ENCODE data around the gene SORBS2. TPM values are rescaled to one million over a fixed set of nuclear protein-coding genes. Genes with fewer than 3 reads are reported as not detected.

The SORBS2 gene
- polyA plus RNA-seq, 2 donors = 22.7 to 33.4 TPM

DNA sequence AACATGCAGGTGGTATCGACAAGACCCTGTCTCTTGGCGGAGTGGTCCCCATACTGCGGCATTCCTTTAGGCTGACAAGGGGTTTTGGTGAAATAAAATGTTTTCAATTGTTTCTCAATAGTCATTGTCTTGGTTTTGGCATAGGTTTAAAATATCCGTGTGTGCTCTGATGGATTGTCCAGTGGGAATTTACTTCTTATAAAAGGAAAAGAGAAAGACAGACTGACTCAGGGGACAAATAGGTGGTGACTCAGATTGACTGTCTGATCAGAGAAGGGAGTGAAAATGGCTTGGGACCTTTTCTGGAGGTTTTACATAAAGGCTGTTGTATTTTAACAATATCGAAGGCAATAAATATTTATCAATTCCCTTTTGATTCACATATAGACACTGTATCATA lies 129.8 kb downstream of the SORBS2 start:
- no peaks in the 10 kb centered on the region for H3K36me3 ChIP-seq (ENCODE audit: control insufficient read depth in 2 of 2, insufficient read depth in 2 of 2, low read length in 1 of 2)
- H3K27ac ChIP-seq (ENCODE audit: low read depth in 2 of 2, low read length in 1 of 2) = no peak overlapping the region
- no peak overlapping the region for H3K4me3 ChIP-seq (ENCODE audit: low read depth in 1 of 2, low read length in 2 of 2)
- WGBS, 2 donors = 83 to 88% methylated on average over 5 of the region's 5 CpGs
- H3K27me3 ChIP-seq (ENCODE audit: control insufficient read depth in 1 of 2, insufficient read depth in 2 of 2, low read length in 2 of 2) = no peaks in the 10 kb centered on the region
- no peaks in the 10 kb centered on the region for H3K9me3 ChIP-seq (ENCODE audit: control insufficient read depth in 2 of 2, insufficient read depth in 1 of 2, low read depth in 1 of 2, low read length in 1 of 2)
- no peaks in the 10 kb centered on the region for H3K4me1 ChIP-seq (ENCODE audit: control insufficient read depth in 2 of 2, insufficient read depth in 2 of 2, low read length in 1 of 2)

DNA sequence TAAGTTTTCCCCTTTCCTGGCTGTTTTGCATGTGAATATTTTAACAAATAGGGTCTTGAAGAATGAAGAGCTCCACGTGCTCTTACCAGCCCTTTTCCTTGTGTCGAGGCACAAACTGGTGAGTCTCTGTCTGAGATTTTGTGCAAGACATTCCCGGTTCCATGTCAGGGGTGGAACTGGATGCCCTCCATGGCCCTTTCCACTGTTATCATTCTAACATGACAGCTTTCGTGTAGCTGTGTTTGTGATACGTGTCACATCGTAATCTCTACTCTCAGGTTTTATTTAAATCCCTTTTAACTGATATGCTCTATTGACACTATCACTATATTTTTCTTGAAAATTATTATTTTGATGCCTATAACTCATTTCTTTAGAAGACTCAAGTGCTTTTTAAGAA lies 130.4 kb downstream of the SORBS2 start:
- no peaks in the 10 kb centered on the region for H3K4me1 ChIP-seq (ENCODE audit: control insufficient read depth in 2 of 2, insufficient read depth in 2 of 2, low read length in 1 of 2)
- no peaks in the 10 kb centered on the region for H3K9me3 ChIP-seq (ENCODE audit: control insufficient read depth in 2 of 2, insufficient read depth in 1 of 2, low read depth in 1 of 2, low read length in 1 of 2)
- no peaks in the 10 kb centered on the region for H3K36me3 ChIP-seq (ENCODE audit: control insufficient read depth in 2 of 2, insufficient read depth in 2 of 2, low read length in 1 of 2)
- H3K27me3 ChIP-seq (ENCODE audit: control insufficient read depth in 1 of 2, insufficient read depth in 2 of 2, low read length in 2 of 2) = no peaks in the 10 kb centered on the region
- no peak overlapping the region for H3K27ac ChIP-seq (ENCODE audit: low read depth in 2 of 2, low read length in 1 of 2)
- WGBS, 2 donors = 84 to 92% methylated on average over 6 of the region's 6 CpGs
- no peak overlapping the region for H3K4me3 ChIP-seq (ENCODE audit: low read depth in 1 of 2, low read length in 2 of 2)

DNA sequence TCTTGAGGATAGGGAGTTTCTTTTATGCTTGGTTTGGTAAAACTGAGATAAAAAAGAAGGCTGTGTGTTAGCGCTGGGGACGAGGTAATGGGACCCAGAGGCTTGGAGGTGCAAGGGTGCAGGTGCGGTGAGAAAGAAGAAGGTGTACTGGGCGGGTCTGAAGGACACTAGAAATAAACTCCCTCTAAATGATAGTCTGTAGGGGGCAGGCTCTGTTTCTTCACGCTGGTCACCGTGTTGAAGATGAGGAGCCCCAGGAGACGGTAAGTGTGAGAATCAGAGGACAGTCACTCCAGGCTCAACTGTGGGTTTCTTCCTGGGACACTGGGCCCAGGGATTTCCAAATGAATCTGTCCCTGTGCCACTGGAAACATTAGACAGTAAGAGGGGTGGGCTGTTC lies 131.4 kb downstream of the SORBS2 start:
- 86 to 89% methylated on average over 7 of the region's 7 CpGs for WGBS, 2 donors

DNA sequence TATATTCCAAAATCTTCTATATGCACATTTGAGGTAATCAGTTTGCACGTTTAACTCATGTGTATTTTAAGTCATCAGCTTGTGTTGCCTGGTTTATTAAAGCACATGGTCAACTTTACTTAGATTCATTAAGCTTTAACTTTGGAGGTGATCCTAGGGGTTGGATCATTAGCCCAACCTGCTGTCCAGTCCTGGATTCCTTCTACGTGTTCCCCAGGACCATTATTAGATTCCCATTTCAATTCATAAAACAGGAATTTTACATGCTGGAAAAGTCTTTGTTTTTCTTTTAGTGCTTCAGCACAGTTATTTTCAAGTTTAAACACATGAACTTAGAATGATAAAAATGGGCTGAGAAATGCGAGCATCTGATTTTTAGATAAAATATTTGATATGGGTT lies 132.5 kb downstream of the SORBS2 start:
- H3K27ac ChIP-seq (ENCODE audit: low read depth in 2 of 2, low read length in 1 of 2) = no peak overlapping the region
- 76 to 85% methylated on average over 3 of the region's 3 CpGs for WGBS, 2 donors

More for the DNA sequence above, 131.4 kb downstream of the SORBS2 start:
- Histone ChIP-seq H3K4me1 (ENCODE audit: control insufficient read depth in 2 of 2, insufficient read depth in 2 of 2, low read length in 1 of 2) (no peaks in the 10 kb centered on the region), H3K9me3 (ENCODE audit: control insufficient read depth in 2 of 2, insufficient read depth in 1 of 2, low read depth in 1 of 2, low read length in 1 of 2) (no peaks in the 10 kb centered on the region), H3K27me3 (ENCODE audit: control insufficient read depth in 1 of 2, insufficient read depth in 2 of 2, low read length in 2 of 2) (no peaks in the 10 kb centered on the region), H3K27ac (ENCODE audit: low read depth in 2 of 2, low read length in 1 of 2) (no peak overlapping the region), H3K36me3 (ENCODE audit: control insufficient read depth in 2 of 2, insufficient read depth in 2 of 2, low read length in 1 of 2) (no peaks in the 10 kb centered on the region), H3K4me3 (ENCODE audit: low read depth in 1 of 2, low read length in 2 of 2) (no peak overlapping the region)

DNA sequence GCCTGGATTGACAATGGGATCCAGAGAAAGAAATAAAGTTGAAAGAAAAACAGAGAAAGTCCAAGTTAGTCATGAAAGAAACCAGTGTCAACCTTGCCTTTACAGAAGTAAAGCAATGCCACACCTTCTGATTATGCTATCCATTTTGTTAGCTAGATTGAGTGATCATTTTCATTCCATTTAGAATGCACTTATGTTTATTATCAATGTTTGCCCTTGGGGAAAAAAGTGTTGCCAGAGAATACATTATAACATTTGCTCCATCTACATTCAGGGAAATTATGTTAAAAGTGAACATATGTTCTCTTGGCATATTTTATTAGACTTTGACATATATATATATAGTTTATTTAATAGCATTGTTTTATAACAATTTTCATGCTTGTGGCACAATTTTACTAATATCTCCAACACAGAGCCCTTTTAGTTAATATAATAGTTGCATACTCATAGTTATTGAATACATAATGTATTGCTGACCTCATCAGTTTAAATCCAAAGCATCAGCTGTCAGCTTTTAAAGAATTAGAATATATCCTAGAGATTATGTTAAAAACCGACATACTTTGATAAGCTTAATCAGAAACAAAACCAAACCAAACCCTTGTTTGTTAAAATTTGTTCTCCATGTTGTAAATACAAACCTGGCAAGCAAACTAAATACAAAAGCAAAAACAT lies 134.2 kb downstream of the SORBS2 start:
- no peaks in the 10 kb centered on the region for H3K36me3 ChIP-seq (ENCODE audit: control insufficient read depth in 2 of 2, insufficient read depth in 2 of 2, low read length in 1 of 2)
- no peaks in the 10 kb centered on the region for H3K27me3 ChIP-seq (ENCODE audit: control insufficient read depth in 1 of 2, insufficient read depth in 2 of 2, low read length in 2 of 2)
- H3K4me3 ChIP-seq (ENCODE audit: low read depth in 1 of 2, low read length in 2 of 2) = no peak overlapping the region
- WGBS, 2 donors = 77 to 85% methylated on average over 1 of the region's 1 CpG
- H3K9me3 ChIP-seq (ENCODE audit: control insufficient read depth in 2 of 2, insufficient read depth in 1 of 2, low read depth in 1 of 2, low read length in 1 of 2) = no peaks in the 10 kb centered on the region
- H3K4me1 ChIP-seq (ENCODE audit: control insufficient read depth in 2 of 2, insufficient read depth in 2 of 2, low read length in 1 of 2) = no peaks in the 10 kb centered on the region
- H3K27ac ChIP-seq (ENCODE audit: low read depth in 2 of 2, low read length in 1 of 2) = no peak overlapping the region

More for the DNA sequence above, 132.5 kb downstream of the SORBS2 start:
- Histone ChIP-seq H3K4me1 (ENCODE audit: control insufficient read depth in 2 of 2, insufficient read depth in 2 of 2, low read length in 1 of 2) (no peaks in the 10 kb centered on the region), H3K4me3 (ENCODE audit: low read depth in 1 of 2, low read length in 2 of 2) (no peak overlapping the region), H3K9me3 (ENCODE audit: control insufficient read depth in 2 of 2, insufficient read depth in 1 of 2, low read depth in 1 of 2, low read length in 1 of 2) (no peaks in the 10 kb centered on the region), H3K27me3 (ENCODE audit: control insufficient read depth in 1 of 2, insufficient read depth in 2 of 2, low read length in 2 of 2) (no peaks in the 10 kb centered on the region), H3K36me3 (ENCODE audit: control insufficient read depth in 2 of 2, insufficient read depth in 2 of 2, low read length in 1 of 2) (no peaks in the 10 kb centered on the region)

DNA sequence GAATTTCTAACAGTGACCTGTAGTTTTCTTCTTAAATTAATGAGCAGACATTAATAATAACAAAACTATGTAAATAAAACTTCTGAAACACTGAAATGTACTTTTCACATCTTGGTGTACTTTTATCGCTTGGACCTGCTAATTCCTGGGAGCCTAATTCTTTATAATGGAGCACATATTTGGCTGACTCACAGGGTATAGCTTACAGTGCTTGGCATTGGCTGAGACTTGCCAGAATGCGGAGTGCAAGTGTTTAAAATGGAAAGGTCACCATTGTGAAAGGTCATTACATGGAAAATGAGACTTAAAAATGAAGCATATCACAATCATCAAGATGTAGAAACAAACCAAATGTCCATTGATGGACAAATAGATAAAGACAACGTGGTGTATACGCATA lies 139.4 kb downstream of the SORBS2 start:
- Histone ChIP-seq H3K27ac (ENCODE audit: low read depth in 2 of 2, low read length in 1 of 2) (no peak overlapping the region), H3K4me3 (ENCODE audit: low read depth in 1 of 2, low read length in 2 of 2) (no peak overlapping the region), H3K36me3 (ENCODE audit: control insufficient read depth in 2 of 2, insufficient read depth in 2 of 2, low read length in 1 of 2) (peaks cover 0 to 3% of the 10 kb centered on the region in 2 donors), H3K27me3 (ENCODE audit: control insufficient read depth in 1 of 2, insufficient read depth in 2 of 2, low read length in 2 of 2) (no peaks in the 10 kb centered on the region), H3K4me1 (ENCODE audit: control insufficient read depth in 2 of 2, insufficient read depth in 2 of 2, low read length in 1 of 2) (no peaks in the 10 kb centered on the region), H3K9me3 (ENCODE audit: control insufficient read depth in 2 of 2, insufficient read depth in 1 of 2, low read depth in 1 of 2, low read length in 1 of 2) (no peaks in the 10 kb centered on the region)
- WGBS, 2 donors = 52 to 58% methylated on average over 4 of the region's 4 CpGs

DNA sequence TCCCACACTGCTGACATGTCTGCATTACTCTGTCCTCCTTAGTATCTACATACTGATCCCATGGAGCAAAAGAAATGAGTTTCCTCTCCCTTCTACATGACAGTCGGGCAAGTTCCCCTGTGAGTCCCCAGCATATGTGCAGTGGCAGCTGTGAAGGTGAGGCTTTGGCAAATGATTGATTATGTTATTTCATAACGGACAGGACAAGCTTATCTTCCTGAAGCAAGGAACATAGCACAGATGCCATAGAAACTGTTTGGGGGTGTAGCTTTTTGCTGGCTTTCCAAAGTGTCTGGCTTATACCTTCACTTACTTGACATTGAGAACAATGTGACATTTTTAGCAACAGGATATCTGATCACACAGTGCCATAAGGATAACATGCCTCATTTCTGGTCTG lies 139.8 kb downstream of the SORBS2 start:
- WGBS, 2 donors = 33 to 54% methylated on average over 2 of the region's 2 CpGs
- peaks cover 0 to 3% of the 10 kb centered on the region in 2 donors for H3K36me3 ChIP-seq (ENCODE audit: control insufficient read depth in 2 of 2, insufficient read depth in 2 of 2, low read length in 1 of 2)
- no peak overlapping the region for H3K4me3 ChIP-seq (ENCODE audit: low read depth in 1 of 2, low read length in 2 of 2)
- H3K4me1 ChIP-seq (ENCODE audit: control insufficient read depth in 2 of 2, insufficient read depth in 2 of 2, low read length in 1 of 2) = no peaks in the 10 kb centered on the region
- no peak overlapping the region for H3K27ac ChIP-seq (ENCODE audit: low read depth in 2 of 2, low read length in 1 of 2)
- no peaks in the 10 kb centered on the region for H3K27me3 ChIP-seq (ENCODE audit: control insufficient read depth in 1 of 2, insufficient read depth in 2 of 2, low read length in 2 of 2)
- H3K9me3 ChIP-seq (ENCODE audit: control insufficient read depth in 2 of 2, insufficient read depth in 1 of 2, low read depth in 1 of 2, low read length in 1 of 2) = no peaks in the 10 kb centered on the region

DNA sequence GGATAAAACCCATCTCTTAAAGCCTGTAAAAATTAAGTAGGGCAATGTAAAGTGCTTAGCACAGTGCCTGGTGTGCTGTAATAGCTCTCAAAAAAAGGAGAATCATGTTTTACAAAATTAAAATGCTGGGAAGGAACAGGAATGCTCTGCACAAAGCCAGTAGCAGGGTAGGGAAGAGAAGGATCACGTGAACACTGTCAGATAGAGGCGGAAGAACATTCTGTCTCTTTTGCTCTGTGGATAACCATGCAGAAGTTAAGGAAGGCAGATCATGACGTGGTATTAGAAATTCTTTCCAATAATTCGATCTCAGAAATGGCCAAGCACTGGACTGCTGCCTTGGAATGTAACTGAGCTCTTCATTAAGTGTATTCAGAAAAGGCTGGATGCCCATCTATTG lies 140.5 kb downstream of the SORBS2 start:
- H3K27me3 ChIP-seq (ENCODE audit: control insufficient read depth in 1 of 2, insufficient read depth in 2 of 2, low read length in 2 of 2) = no peaks in the 10 kb centered on the region
- no peak overlapping the region for H3K27ac ChIP-seq (ENCODE audit: low read depth in 2 of 2, low read length in 1 of 2)
- 81 to 83% methylated on average over 4 of the region's 4 CpGs for WGBS, 2 donors
- peaks cover 0 to 3% of the 10 kb centered on the region in 2 donors for H3K36me3 ChIP-seq (ENCODE audit: control insufficient read depth in 2 of 2, insufficient read depth in 2 of 2, low read length in 1 of 2)
- H3K4me3 ChIP-seq (ENCODE audit: low read depth in 1 of 2, low read length in 2 of 2) = no peak overlapping the region
- H3K9me3 ChIP-seq (ENCODE audit: control insufficient read depth in 2 of 2, insufficient read depth in 1 of 2, low read depth in 1 of 2, low read length in 1 of 2) = no peaks in the 10 kb centered on the region
- H3K4me1 ChIP-seq (ENCODE audit: control insufficient read depth in 2 of 2, insufficient read depth in 2 of 2, low read length in 1 of 2) = no peaks in the 10 kb centered on the region

DNA sequence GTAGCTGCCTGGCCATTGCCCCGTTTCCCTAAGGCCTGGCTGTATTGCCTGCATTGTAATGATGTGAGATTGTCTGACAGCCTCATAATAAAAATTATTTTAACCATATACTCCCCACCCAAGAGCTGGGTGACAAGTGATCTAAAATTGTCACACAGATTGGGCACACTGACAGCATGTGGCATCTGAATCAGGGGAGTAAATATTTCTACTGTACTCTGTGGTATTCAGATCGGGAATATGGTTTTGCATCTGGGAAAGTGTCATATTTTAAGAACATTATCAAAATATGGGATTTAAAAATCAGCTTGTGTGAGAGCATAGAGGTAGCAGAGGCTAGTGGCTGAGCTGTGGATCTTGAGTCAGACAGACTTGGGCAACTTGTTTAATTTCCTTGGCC lies 140.9 kb downstream of the SORBS2 start:
- no peaks in the 10 kb centered on the region for H3K9me3 ChIP-seq (ENCODE audit: control insufficient read depth in 2 of 2, insufficient read depth in 1 of 2, low read depth in 1 of 2, low read length in 1 of 2)
- no peaks in the 10 kb centered on the region for H3K27me3 ChIP-seq (ENCODE audit: control insufficient read depth in 1 of 2, insufficient read depth in 2 of 2, low read length in 2 of 2)
- no peak overlapping the region for H3K4me3 ChIP-seq (ENCODE audit: low read depth in 1 of 2, low read length in 2 of 2)
- no peaks in the 10 kb centered on the region for H3K4me1 ChIP-seq (ENCODE audit: control insufficient read depth in 2 of 2, insufficient read depth in 2 of 2, low read length in 1 of 2)
- no peak overlapping the region for H3K27ac ChIP-seq (ENCODE audit: low read depth in 2 of 2, low read length in 1 of 2)
- 78 to 87% methylated on average over 2 of the region's 2 CpGs for WGBS, 2 donors
- peaks cover 0 to 3% of the 10 kb centered on the region in 2 donors for H3K36me3 ChIP-seq (ENCODE audit: control insufficient read depth in 2 of 2, insufficient read depth in 2 of 2, low read length in 1 of 2)

DNA sequence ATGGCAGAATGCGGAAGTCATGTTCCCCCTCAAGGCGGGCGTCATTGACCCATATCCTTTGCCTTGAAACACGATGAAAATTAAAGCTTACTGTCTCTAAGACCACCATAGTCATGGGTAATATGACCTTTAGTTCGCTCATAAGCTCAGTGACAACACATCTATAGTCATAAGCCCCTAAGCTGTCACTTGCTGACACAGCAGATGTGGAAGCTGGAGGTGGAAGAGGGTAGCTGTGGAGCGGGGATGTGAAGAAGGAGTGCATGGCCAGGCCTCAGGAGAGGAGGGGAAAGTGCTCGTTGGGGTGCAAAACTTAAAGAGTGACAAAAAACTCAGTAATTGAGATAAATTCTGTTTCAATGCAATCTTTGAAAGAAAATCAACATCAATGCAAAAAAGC lies 142.7 kb downstream of the SORBS2 start:
- 78 to 88% methylated on average over 7 of the region's 7 CpGs for WGBS, 2 donors
- Histone ChIP-seq H3K27ac (ENCODE audit: low read depth in 2 of 2, low read length in 1 of 2) (no peak overlapping the region), H3K27me3 (ENCODE audit: control insufficient read depth in 1 of 2, insufficient read depth in 2 of 2, low read length in 2 of 2) (no peaks in the 10 kb centered on the region), H3K4me1 (ENCODE audit: control insufficient read depth in 2 of 2, insufficient read depth in 2 of 2, low read length in 1 of 2) (no peaks in the 10 kb centered on the region), H3K36me3 (ENCODE audit: control insufficient read depth in 2 of 2, insufficient read depth in 2 of 2, low read length in 1 of 2) (peaks cover 3% of the 10 kb centered on the region in 2 donors), H3K9me3 (ENCODE audit: control insufficient read depth in 2 of 2, insufficient read depth in 1 of 2, low read depth in 1 of 2, low read length in 1 of 2) (no peaks in the 10 kb centered on the region), H3K4me3 (ENCODE audit: low read depth in 1 of 2, low read length in 2 of 2) (no peak overlapping the region)
